IMR-90 (cell line): Measurements from ENCODE around the gene COMMD8.

Experiments used
- BHLHE40 ChIP-seq: fragments of 150-350 bp; IDR thresholded peaks from 2 replicates; pipeline ENCODE4 v1.6.1; 2016; ENCODE audit warnings: mild to moderate bottlenecking, low read depth, low read length
- MXI1 ChIP-seq: IDR thresholded peaks from 2 replicates; pipeline ENCODE4 v1.6.1; 2012; ENCODE audit warnings: low read depth, mild to moderate bottlenecking, low read length, moderate library complexity, borderline replicate concordance
- NFE2L2 ChIP-seq: fragments of 150-350 bp; IDR thresholded peaks from 2 replicates; pipeline ENCODE4 v1.6.1; 2016; ENCODE audit warnings: low read depth, mild to moderate bottlenecking, low read length
- RFX5 ChIP-seq: IDR thresholded peaks from 2 replicates; pipeline ENCODE4 v1.8.0; 2012; ENCODE audit warnings: low read depth, mild to moderate bottlenecking, low read length, moderate library complexity
- TF ChIP-seq, protein P1 (sequence below): conservative IDR thresholded peaks from 2 replicates; pipeline ENCODE4 v1.5.1; 2012; ENCODE audit warnings: mild to moderate bottlenecking, low read depth, low read length, improper control_type of control experiment

DNA sequence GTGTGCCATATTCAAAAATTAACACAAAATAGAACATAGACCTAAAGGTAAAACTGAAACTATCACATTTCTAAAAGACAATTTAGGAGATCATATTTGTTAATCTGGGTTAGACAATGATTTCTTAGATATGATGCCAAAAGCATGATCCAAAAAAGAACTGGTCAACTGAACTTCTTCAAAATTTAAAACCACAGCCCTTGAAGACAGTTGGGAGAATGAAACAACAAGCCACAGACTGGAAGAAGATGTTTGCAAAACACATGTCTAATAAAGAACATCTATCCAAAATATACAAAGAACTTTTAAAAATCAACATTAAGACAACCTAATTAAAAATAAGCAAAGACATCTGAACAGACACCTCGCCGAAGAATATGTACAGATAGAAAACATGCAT, 19.5 kb downstream of the COMMD8 start:
- TF ChIP-seq BHLHE40 (no peak), RFX5 (no peak), MXI1 (no peak), NFE2L2 (no peak)
- TF ChIP-seq, protein P1, sequence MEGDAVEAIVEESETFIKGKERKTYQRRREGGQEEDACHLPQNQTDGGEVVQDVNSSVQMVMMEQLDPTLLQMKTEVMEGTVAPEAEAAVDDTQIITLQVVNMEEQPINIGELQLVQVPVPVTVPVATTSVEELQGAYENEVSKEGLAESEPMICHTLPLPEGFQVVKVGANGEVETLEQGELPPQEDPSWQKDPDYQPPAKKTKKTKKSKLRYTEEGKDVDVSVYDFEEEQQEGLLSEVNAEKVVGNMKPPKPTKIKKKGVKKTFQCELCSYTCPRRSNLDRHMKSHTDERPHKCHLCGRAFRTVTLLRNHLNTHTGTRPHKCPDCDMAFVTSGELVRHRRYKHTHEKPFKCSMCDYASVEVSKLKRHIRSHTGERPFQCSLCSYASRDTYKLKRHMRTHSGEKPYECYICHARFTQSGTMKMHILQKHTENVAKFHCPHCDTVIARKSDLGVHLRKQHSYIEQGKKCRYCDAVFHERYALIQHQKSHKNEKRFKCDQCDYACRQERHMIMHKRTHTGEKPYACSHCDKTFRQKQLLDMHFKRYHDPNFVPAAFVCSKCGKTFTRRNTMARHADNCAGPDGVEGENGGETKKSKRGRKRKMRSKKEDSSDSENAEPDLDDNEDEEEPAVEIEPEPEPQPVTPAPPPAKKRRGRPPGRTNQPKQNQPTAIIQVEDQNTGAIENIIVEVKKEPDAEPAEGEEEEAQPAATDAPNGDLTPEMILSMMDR, result no peak
